AG04450 (cell line): ENCODE measurements around the gene RNF112. TPM values are rescaled to one million over a fixed set of nuclear protein-coding genes. Genes with fewer than 3 reads are reported as not detected.
A peak's percentile ranks its signal among the peaks of the same experiment; 100 is the strongest.

Experiments
- CTCF ChIA-PET: fragments of 300-600, 350-600 bp; formaldehyde crosslinking; extraction: SDS; loops from one replicate; lab custom pipeline; 2022; ENCODE audit warnings: antibody characterized with exemption, inconsistent platforms; lab: Charles Lee
- POLR2A ChIA-PET: fragments of 350-600 bp; formaldehyde crosslinking; extraction: SDS; loops from one replicate; lab custom pipeline; 2021; ENCODE audit warnings: antibody characterized with exemption, inconsistent platforms; lab: Yijun Ruan, JAX
- DNase-seq: peaks from one replicate; pipeline ENCODE4 v3.0.0-alpha.2; 2011; ENCODE audit warnings: low read depth, low spot score
- H3K27ac ChIP-seq: one replicate; pipeline ENCODE4 v1.5.1; 2012; ENCODE audit warnings: low read depth, low read length, control low read depth
- H3K27me3 ChIP-seq: one replicate; pipeline ENCODE4 v1.6.0; 2012; ENCODE audit warnings: low read length; ENCODE audit not compliant: control insufficient read depth, insufficient read depth
- H3K4me3 ChIP-seq: 2 replicates; pipeline ENCODE4 v1.5.1; 2011; ENCODE audit warnings: mild to moderate bottlenecking, low read depth, low read length, control low read depth
- H3K9me3 ChIP-seq: 2 replicates; pipeline ENCODE4 v1.5.1; 2012; ENCODE audit warnings: low read length; ENCODE audit not compliant: control insufficient read depth, insufficient read depth
- CTCF ChIP-seq: IDR thresholded peaks from 2 replicates; pipeline ENCODE4 v1.5.1; 2011; ENCODE audit warnings: low read depth, low read length, control low read depth, inconsistent platforms
- polyA minus RNA-seq: library from RNA; depleted of rRNA, polyadenylated mRNA; stranded (reverse); fragments of >200 nt; gene quantifications from 2 replicates; pipeline ENCODE4 v1.2.3, GENCODE V29; 2011; rRNA and poly(A)+ RNA removed
- polyA plus RNA-seq: library from polyadenylated mRNA; depleted of rRNA; stranded (reverse); fragments of >200 nt; gene quantifications from 2 replicates; pipeline ENCODE4 v1.2.3, GENCODE V29; 2011; rRNA removed

The RNF112 gene, protein sequence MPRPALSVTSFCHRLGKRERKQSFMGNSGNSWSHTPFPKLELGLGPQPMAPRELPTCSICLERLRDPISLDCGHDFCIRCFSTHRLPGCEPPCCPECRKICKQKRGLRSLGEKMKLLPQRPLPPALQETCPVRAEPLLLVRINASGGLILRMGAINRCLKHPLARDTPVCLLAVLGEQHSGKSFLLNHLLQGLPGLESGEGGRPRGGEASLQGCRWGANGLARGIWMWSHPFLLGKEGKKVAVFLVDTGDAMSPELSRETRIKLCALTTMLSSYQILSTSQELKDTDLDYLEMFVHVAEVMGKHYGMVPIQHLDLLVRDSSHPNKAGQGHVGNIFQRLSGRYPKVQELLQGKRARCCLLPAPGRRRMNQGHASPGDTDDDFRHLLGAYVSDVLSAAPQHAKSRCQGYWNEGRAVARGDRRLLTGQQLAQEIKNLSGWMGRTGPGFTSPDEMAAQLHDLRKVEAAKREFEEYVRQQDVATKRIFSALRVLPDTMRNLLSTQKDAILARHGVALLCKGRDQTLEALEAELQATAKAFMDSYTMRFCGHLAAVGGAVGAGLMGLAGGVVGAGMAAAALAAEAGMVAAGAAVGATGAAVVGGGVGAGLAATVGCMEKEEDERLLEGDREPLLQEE
- polyA plus RNA-seq (3.3 and 4.5 TPM in 2 replicates), polyA minus RNA-seq (3.1 and 5.5 TPM in 2 replicates)

GRCh38 chr17:19410875-19411620 is at the start of gene RNF112:
Gene RNF112, plus strand, starts transcription at chr17:19411232. Its CDS starts 177 bp downstream, at chr17:19411409.
- no peak for DNase-seq
- Histone ChIP-seq H3K9me3 (no peaks in the 10 kb centered on the region; the same call in 1 of the 2 replicates), H3K4me3 (peak within 1 kb of the TSS; percentile 47), H3K27ac (no peak within 1 kb of the TSS), H3K27me3 (no peaks in the 10 kb centered on the region)
- ChIA-PET CTCF (interaction anchor here (0.6 to 1.4 kb wide), 2 partner anchors 14 to 36 kb away, joined by 5 to 7 read pairs; no protein-coding TSS in a partner anchor), POLR2A (interaction anchor here (0.6 to 1.3 kb wide), 3 partner anchors 26 to 33 kb away, joined by 3 to 8 read pairs (median 6); partner anchors contain the start of gene MAPK7)
- TF ChIP-seq CTCF = no peak; the same call in 1 of the 2 replicates

- no peaks in the 10 kb centered on the region for H3K9me3 ChIP-seq
- TF ChIP-seq CTCF = no peak
- ChIA-PET POLR2A (interaction anchor here (2.3 kb wide), 1 partner anchor 17 kb away, joined by 24 read pairs; the partner anchor contains the start of gene MAPK7), CTCF (interaction anchor here (5.2 kb wide), 1 partner anchor 403 kb away, joined by 97 read pairs; no protein-coding TSS in a partner anchor)
- no peaks in the 10 kb centered on the region for H3K27me3 ChIP-seq
- no peak overlapping the region for H3K27ac ChIP-seq
- H3K4me3 ChIP-seq = peak overlapping the region; percentile 87; the same call in 1 of the 2 replicates
- DNase-seq = no peak
Measured at GRCh38 chr17:19361326-19361725, 49.7 kb upstream of the RNF112 start.

DNA sequence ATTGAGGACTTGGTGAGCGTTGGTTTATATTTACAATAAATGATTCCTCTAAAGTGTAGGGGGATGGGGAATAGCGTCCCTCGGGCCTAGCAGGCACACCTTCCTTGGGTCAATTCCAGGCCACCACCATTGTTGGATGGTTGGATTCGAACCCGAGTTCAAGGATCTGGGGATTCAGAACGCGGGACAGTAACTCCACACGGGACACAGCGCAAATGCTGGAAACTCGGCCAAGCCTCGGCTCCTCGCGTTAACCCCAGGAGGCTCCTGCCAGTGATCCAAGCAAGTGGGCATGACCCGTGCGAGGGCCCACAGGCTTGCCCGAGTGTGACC is 49.1 kb upstream of the RNF112 start:
- Histone ChIP-seq H3K4me3 (peak overlapping the region; percentile 87), H3K9me3 (no peaks in the 10 kb centered on the region), H3K27me3 (no peaks in the 10 kb centered on the region), H3K27ac (peak overlapping the region; percentile 65)
- TF ChIP-seq CTCF = no peak
- ChIA-PET CTCF (interaction anchor here (0.6 to 5.2 kb wide), 5 partner anchors 8 to 403 kb away, joined by 3 to 99 read pairs (median 17); no protein-coding TSS in a partner anchor), POLR2A (interaction anchor here (1.9 to 2.3 kb wide), 2 partner anchors 16 to 86 kb away, joined by 12 to 24 read pairs; partner anchors contain the start of gene MAPK7)
- DNase-seq = no peak

GRCh38 chr17:19362277-19363113 is 48.5 kb upstream of the RNF112 start, which contains the start of gene B9D1:
Gene B9D1, minus strand, starts transcription at chr17:19362723. Its CDS starts 154 bp downstream, at chr17:19362569.
- Histone ChIP-seq H3K27me3 (no peaks in the 10 kb centered on the region), H3K9me3 (no peaks in the 10 kb centered on the region), H3K4me3 (peak within 1 kb of the TSS; percentile 87), H3K27ac (peak within 1 kb of the TSS; percentile 65)
- CTCF ChIA-PET = interaction anchor here (0.6 to 5.2 kb wide), 37 partner anchors 8 to 427 kb away, joined by 3 to 99 read pairs (median 4); partner anchors contain the start of genes ALDH3A2 and MAPK7
- POLR2A ChIA-PET = interaction anchor here (0.5 to 2.3 kb wide), 5 partner anchors 16 to 400 kb away, joined by 3 to 24 read pairs (median 11); partner anchors contain the start of genes ALDH3A2, MAPK7 and MFAP4
- peak; percentile 84 for TF ChIP-seq CTCF
- DNase-seq = peak; percentile 84
